ENCODE measurements around the gene CCDC34. TPM values are rescaled to one million over a fixed set of nuclear protein-coding genes. Genes with fewer than 3 reads are reported as not detected.
A peak's percentile ranks its signal among the peaks of the same experiment; 100 is the strongest.

Gene CCDC34
- total RNA-seq, 4 donors from 2014 or later, result 3.2 to 8.0 (median 4.0) TPM

DNA sequence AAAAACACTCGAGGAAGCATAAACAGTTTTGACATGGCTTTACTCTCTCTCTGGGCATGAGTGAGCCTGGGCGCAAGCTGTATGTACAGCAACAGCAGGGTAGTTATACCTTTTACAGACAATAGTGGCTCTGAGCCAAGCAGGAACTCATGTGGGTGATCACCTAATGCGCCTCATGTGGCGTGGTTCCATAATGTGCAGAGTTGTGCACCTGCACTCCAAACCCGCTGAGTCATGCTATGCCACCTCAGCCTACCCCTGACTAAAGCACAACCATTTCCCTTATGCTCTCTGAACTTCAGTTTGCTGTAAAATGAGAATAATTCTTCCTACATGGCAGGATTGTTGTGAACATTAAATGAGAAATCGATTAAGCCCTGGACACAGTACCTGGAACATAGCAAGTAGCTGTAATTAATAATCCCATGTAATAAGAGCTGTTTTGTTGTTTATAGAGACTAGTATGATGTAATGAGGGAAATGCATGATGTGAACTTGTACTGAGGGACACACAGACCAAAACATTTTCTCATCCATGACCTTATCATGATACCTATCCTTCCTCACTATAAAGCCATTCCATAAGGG, 71.6 kb downstream of the CCDC34 start:
- Histone ChIP-seq H3K36me3 (no peaks in the 10 kb centered on the region), H3K27ac (no peak overlapping the region), H3K27me3 (no peaks in the 10 kb centered on the region), H3K4me3 (no peak overlapping the region), H3K4me1 (peaks cover 8% of the 10 kb centered on the region), H3K9me3 (no peaks in the 10 kb centered on the region)
- 91% methylated on average over 6 of the region's 6 CpGs for WGBS
- DNase-seq (ENCODE audit: low spot score in 2 of 2), result no peak
- TF ChIP-seq EP300 (IDR thresholded peaks at IDR 0.05) (no peak), POLR2AphosphoS5 (IDR thresholded peaks at IDR 0.05) (no peak), POLR2A (IDR thresholded peaks at IDR 0.05) (no peak)
- TF ChIP-seq, protein P1, sequence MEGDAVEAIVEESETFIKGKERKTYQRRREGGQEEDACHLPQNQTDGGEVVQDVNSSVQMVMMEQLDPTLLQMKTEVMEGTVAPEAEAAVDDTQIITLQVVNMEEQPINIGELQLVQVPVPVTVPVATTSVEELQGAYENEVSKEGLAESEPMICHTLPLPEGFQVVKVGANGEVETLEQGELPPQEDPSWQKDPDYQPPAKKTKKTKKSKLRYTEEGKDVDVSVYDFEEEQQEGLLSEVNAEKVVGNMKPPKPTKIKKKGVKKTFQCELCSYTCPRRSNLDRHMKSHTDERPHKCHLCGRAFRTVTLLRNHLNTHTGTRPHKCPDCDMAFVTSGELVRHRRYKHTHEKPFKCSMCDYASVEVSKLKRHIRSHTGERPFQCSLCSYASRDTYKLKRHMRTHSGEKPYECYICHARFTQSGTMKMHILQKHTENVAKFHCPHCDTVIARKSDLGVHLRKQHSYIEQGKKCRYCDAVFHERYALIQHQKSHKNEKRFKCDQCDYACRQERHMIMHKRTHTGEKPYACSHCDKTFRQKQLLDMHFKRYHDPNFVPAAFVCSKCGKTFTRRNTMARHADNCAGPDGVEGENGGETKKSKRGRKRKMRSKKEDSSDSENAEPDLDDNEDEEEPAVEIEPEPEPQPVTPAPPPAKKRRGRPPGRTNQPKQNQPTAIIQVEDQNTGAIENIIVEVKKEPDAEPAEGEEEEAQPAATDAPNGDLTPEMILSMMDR (IDR thresholded peaks at IDR 0.05), result no peak

DNA sequence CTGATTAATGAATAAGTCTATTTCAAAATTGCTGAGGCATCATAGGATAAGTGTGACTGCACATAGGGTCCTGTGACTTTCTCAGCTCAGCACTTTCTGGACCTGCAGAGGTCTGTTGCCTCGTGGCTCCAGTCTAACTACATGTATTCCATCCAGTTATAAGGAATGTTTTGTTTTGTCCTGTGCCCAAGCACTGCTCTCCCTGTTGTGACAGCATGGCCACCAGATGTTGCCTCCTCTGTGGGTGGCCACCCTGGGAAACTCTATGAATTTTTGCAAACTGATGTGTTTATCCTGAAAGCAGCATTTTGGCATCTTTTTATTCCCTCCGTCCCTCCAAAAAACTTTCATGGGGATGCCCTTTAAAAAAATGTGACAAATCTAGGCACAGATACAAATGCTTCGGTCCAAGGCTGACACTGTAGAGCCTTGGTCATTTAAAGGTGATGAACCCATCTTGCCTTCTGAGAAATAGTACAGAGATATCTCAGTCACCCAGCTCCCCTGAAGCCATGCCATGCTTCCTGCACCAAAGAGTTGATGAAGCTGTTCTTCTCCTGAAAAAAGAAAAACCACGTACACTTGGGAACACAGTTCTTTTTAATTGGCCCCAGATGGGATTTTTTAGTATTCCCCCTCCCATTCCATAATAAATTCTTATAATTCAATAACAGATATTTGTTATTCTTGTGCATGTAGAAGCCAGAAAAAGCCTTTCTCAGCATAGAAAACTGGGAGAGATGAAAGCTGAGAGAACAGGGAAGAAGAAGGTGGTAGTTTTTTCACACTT, 72.6 kb downstream of the CCDC34 start:
- H3K4me1 ChIP-seq, result peaks cover 8% of the 10 kb centered on the region
- peak in 1 of 2 donors; percentile 62 for DNase-seq (ENCODE audit: low spot score in 2 of 2)
- 64% methylated on average over 4 of the region's 4 CpGs for WGBS
- TF ChIP-seq POLR2A (IDR thresholded peaks at IDR 0.05) (no peak), POLR2AphosphoS5 (IDR thresholded peaks at IDR 0.05) (no peak), EP300 (IDR thresholded peaks at IDR 0.05) (no peak)
- TF ChIP-seq, protein P1 (IDR thresholded peaks at IDR 0.05), result no peak
- H3K9me3 ChIP-seq, result no peaks in the 10 kb centered on the region
- H3K27ac ChIP-seq, result no peak overlapping the region
- no peaks in the 10 kb centered on the region for H3K36me3 ChIP-seq
- no peaks in the 10 kb centered on the region for H3K27me3 ChIP-seq
- H3K4me3 ChIP-seq, result no peak overlapping the region

Other genes with a start within 250 kb of the CCDC34 start
- gene LGR4, start 109.6 kb upstream of the CCDC34 start, total RNA-seq, result 100 to 1,000 TPM in 1 of 4 donors, 10 to 100 TPM in 3; 54.7 to 143 (median 66.4) TPM
- 10 to 100 TPM; 31.7 to 45.5 (median 42.6) TPM for gene LIN7C, start 143.6 kb upstream of the CCDC34 start, total RNA-seq

All from suprapubic skin (tissue), 4 donors.